ENCODE measurements around the gene SPRYD4.
"Not testable (repeated sequence)": the region's sequence is repeated elsewhere in the genome, so short reads cannot be mapped to it uniquely, and the experiment has no call there.

Gene SPRYD4

GRCh38 chr12:56477521-56478225 is 9.3 kb downstream of the SPRYD4 start:
- FAIRE-seq: no peak

DNA sequence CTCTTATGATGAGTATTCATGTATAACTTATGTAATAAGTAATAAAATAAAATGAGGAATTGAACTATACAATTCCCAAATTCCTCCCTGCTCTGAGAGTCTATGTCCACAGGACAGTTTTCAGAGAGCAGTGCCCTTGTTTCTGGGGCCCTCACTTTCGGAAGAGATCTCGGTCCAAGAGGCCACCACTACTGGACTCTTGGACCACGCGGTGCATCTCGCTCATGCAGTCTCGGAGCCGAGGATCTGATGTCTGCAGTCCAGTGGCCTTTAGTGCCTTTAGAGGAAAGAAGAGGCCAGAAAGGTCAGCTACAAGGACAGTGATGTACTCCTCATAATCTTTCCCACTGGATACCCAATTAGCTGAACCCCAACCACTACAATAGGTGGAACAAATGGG is 11.2 kb downstream of the SPRYD4 start:
- FAIRE-seq: no peak

DNA sequence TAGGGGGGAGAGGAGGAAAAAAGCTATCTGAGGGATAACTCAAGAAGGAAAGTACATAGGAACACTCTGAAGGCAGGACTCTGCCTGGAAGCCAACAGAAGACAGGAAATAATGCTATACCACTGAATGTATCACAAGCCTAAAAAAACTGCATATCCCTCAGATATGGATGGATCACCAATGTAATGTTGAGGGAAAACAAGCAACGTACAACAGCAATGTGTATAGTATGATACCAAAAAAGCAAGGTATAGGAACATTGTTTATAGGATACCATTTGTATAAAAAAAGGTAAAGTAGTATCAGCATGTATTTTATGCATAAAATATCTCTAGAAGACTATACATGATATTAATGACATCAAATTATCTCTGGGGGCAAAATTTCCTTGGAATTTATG is 16.2 kb downstream of the SPRYD4 start:
- FAIRE-seq: no peak

GRCh38 chr12:56486694-56487093 is 18.3 kb downstream of the SPRYD4 start:
- no peak for FAIRE-seq

DNA sequence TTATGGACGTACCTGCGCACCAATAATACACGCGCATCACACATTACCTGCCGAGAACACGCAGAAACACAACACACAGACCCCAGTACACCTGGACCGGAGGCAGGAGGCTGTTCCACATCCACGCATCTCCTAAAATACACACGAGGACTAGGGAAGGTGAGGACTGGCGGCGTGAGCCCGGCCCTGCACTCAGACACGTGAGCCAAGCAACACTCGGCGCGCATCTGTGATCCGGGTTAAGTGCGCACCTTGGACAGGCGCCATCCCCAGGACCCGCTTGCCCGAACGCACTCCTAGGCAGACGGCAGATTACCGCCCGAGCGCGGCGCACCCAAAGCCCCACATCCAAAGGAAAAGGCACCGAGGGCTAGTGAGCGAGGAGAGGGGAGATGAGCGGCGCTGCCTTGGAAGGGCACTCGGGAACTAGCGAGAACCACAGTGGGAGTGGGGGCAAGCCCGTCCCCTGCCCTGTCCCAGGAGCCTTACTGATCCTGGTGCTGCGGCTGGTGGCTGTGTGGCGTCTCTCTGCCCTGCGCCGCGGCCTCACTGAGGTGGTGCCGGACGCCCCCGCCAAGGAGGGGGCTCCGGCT is 19.2 kb downstream of the SPRYD4 start:
- no peak for FAIRE-seq

- FAIRE-seq: no peak
These were observed 19.9 kb downstream of the SPRYD4 start, which contains the start of gene GLS2 for GRCh38 chr12:56488041-56488955. GLS2 (minus strand) TSS chr12:56488161; CDS start chr12:56488118, 43 bp downstream.

DNA sequence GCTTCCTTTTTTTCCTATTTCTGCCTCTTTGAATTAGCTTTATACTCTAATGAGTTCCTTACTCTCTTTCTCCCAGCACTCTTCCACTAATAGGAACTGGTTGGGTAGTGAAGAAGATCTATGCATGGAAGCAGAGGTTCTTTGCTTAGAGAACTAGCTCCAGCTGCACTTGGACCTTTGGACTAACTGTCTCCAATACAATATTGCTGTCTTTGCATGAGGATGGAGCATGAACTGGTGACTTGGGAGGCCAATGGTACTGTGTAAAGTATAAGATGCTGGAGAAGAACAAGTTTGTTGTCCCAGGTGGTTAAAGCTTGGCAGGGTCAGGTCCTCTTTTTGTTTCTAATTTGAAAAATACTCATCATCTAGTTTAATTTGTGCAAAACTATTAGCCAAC is 22.0 kb downstream of the SPRYD4 start:
- no peak for FAIRE-seq

- not testable (repeated sequence) for FAIRE-seq
These were observed 25.2 kb downstream of the SPRYD4 start for GRCh38 chr12:56493409-56494105.

- not testable (repeated sequence) for FAIRE-seq
These were observed 25.7 kb downstream of the SPRYD4 start for GRCh38 chr12:56494106-56494415.

GRCh38 chr12:56494481-56494880 is 26.1 kb downstream of the SPRYD4 start:
- FAIRE-seq: not testable (repeated sequence)

DNA sequence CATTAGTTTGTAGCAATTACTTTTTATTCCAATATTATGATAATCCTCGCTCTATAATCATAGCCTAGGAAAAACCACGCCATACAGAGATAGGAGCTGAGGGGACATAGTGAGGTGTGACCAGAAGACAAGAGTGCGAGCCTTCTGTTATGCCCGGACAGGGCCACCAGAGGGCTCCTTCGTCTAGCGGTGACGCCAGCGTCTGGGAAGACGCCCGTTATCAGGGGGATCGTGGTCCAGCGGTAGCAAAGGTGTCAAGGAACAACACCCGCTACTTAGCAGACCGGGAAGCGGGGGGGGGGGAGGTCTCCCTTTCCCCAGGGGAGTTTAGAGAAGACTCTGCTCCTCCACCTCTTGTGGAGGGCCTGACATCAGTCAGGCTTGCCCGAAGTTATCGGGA is 28.3 kb downstream of the SPRYD4 start:
- not testable (repeated sequence) for FAIRE-seq

- FAIRE-seq: not testable (repeated sequence)
These were observed 29.9 kb downstream of the SPRYD4 start for GRCh38 chr12:56498126-56498902.

DNA sequence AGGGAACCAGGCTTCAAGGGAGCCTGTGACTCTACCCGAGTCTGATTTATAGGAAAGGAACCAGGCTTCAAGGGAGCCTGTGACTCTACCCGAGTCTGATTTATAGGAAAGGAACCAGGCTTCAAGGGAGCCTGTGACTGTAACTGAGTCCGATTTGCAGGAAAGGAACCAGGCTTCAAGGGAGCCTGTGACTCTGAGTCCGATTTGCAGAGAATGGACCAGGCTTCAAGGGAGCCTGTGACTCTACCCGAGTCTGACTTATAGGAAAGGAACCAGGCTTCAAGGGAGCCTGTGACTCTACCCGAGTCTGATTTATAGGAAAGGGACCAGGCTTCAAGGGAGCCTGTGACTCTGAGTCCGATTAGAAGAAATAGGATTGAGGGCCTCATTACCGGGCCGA is 31.1 kb downstream of the SPRYD4 start:
- FAIRE-seq: not testable (repeated sequence)

DNA sequence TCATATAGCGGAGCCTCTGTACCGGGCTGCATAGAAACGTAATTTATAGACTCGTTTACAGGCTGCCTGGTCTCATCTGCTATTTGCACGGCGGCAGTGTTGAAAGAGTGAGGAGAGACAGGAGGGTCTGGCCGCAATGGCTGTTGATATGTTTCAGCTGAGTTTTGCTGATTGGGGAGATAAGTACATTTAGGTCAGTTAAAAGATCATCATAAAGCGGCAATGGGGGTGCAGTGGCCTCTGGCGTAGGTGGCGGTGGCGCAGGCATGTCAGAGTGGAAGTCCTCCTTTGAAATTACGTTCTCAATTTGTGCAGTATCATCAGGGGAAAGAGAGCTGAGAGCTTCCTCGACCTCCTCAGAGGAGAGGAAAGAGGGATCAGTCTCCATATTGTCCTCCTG is 31.5 kb downstream of the SPRYD4 start:
- not testable (repeated sequence) for FAIRE-seq

DNA sequence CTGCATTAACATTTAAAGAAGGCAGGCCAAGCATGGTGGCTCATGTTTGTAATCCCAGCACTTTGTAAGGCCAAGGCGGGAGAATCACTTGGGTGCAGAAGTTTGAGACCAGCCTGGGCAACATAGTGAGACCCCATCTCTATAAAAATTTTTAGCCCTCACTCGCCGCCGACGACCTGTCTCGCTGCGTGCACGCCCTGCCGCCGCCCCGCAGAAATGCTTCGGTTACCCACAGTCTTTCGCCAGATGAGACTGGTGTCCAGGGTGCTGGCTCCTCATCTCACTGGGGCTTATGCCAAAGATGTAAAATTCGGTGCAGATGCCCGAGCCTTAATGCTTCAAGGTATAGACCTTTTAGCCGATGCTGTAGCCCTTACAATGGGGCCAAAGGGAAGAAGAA is 42.4 kb downstream of the SPRYD4 start:
- FAIRE-seq: no peak

GRCh38 chr12:56514014-56514318 is 45.6 kb downstream of the SPRYD4 start:
- not testable (repeated sequence) for FAIRE-seq

DNA sequence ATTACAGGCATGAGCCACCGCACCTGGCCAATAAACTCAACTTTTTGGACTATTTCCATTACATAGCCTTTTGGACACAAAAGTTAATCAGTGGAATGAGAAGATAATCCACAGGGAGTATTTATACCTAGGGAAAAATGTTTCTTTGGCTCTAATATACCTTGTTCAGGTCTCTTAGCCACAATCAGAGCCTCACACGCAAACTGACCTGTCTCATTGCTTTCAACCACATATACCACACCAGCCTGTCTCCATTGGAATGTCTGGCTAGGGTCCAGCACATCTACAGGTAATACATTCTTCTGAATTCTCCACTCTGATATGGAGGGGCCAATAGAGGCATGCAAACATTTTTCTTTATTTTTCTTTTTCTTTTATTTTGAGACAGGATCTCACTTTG is 49.5 kb downstream of the SPRYD4 start:
- no peak for FAIRE-seq

- no peak for FAIRE-seq
These were observed 50.2 kb downstream of the SPRYD4 start for GRCh38 chr12:56518570-56518969.

- no peak for FAIRE-seq
These were observed 51.7 kb downstream of the SPRYD4 start for GRCh38 chr12:56520048-56520447.

GRCh38 chr12:56520506-56520905 is 52.1 kb downstream of the SPRYD4 start:
- no peak for FAIRE-seq

DNA sequence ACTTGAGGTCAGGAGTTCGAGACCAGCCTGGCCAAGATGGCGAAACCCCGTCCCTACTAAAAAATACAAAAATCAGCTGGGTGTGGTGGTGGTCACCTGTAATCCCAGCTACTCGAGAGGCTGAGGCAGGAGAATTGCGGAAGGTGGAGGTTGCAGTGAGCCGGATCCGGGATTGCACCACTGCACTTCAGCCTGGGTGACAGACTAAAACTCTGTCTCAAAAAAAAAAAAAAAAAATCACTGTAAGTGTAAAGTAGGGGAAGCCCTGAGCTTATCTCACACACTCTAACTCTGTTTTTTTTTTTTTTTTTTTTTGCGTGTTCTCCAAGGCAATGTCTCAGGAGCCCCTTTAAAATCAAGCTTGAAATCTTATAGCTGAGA is 52.8 kb downstream of the SPRYD4 start:
- FAIRE-seq: no peak

GRCh38 chr12:56521590-56522371 is 53.4 kb downstream of the SPRYD4 start, which contains the start of gene RBMS2:
RBMS2 (plus strand) TSS chr12:56521820; CDS start chr12:56522024, 204 bp downstream.
- no peak for FAIRE-seq

Data from colon (tissue), 2 donors.